Measurements from ENCODE around the gene CPEB1. TPM values are rescaled to one million over a fixed set of nuclear protein-coding genes. Genes with fewer than 3 reads are reported as not detected.

CPEB1 gene
- polyA plus RNA-seq, 4 donors = 0.27 to 2.8 (median 0.50) TPM; not detected in 1

GRCh38 chr15:82554849-82555248 lies 92.3 kb downstream of the CPEB1 start:
- Histone ChIP-seq H3K4me1 (ENCODE audit: control insufficient read depth in 3 of 3, insufficient read depth in 2 of 3, low read depth in 1 of 3, low read length in 2 of 3) (no peaks in the 10 kb centered on the region), H3K27ac (ENCODE audit: low read depth in 1 of 3, low read length in 2 of 3) (no peak overlapping the region), H3K4me3 (ENCODE audit: low read depth in 1 of 3, low read length in 3 of 3) (no peak overlapping the region), H3K9me3 (ENCODE audit: control insufficient read depth in 2 of 2, insufficient read depth in 1 of 2, low read depth in 1 of 2, low read length in 1 of 2) (no peaks in the 10 kb centered on the region), H3K36me3 (ENCODE audit: control insufficient read depth in 3 of 3, insufficient read depth in 2 of 3, low read depth in 1 of 3, low read length in 3 of 3) (no peaks in the 10 kb centered on the region), H3K27me3 (ENCODE audit: control insufficient read depth in 3 of 3, insufficient read depth in 3 of 3, low read length in 3 of 3) (peaks cover 0 to 2% (median 0%) of the 10 kb centered on the region in 3 donors)
- FAIRE-seq (no peak), DNase-seq (no peak)
- WGBS, 3 donors = 80 to 97% (median 89%) methylated on average over 2 of the region's 2 CpGs

- DNase-seq = no peak
Measured at GRCh38 chr15:82554351-82554750, 92.8 kb downstream of the CPEB1 start.

GRCh38 chr15:82553846-82554245 lies 93.3 kb downstream of the CPEB1 start:
- Histone ChIP-seq H3K4me1 (ENCODE audit: control insufficient read depth in 3 of 3, insufficient read depth in 2 of 3, low read depth in 1 of 3, low read length in 2 of 3) (no peaks in the 10 kb centered on the region), H3K36me3 (ENCODE audit: control insufficient read depth in 3 of 3, insufficient read depth in 2 of 3, low read depth in 1 of 3, low read length in 3 of 3) (no peaks in the 10 kb centered on the region), H3K27me3 (ENCODE audit: control insufficient read depth in 3 of 3, insufficient read depth in 3 of 3, low read length in 3 of 3) (peaks cover 0 to 2% (median 0%) of the 10 kb centered on the region in 3 donors), H3K27ac (ENCODE audit: low read depth in 1 of 3, low read length in 2 of 3) (no peak overlapping the region), H3K9me3 (ENCODE audit: control insufficient read depth in 2 of 2, insufficient read depth in 1 of 2, low read depth in 1 of 2, low read length in 1 of 2) (no peaks in the 10 kb centered on the region), H3K4me3 (ENCODE audit: low read depth in 1 of 3, low read length in 3 of 3) (no peak overlapping the region)
- 68 to 89% (median 86%) methylated on average over 1 of the region's 1 CpG for WGBS, 3 donors
- DNase-seq (no peak), FAIRE-seq (no peak)

More at GRCh38 chr15:82554351-82554750, 92.8 kb downstream of the CPEB1 start:
- H3K27ac ChIP-seq (ENCODE audit: low read depth in 1 of 3, low read length in 2 of 3) = no peak overlapping the region
- 80 to 94% (median 83%) methylated on average over 1 of the region's 1 CpG for WGBS, 3 donors
- no peaks in the 10 kb centered on the region for H3K4me1 ChIP-seq (ENCODE audit: control insufficient read depth in 3 of 3, insufficient read depth in 2 of 3, low read depth in 1 of 3, low read length in 2 of 3)
- no peak for FAIRE-seq
- H3K27me3 ChIP-seq (ENCODE audit: control insufficient read depth in 3 of 3, insufficient read depth in 3 of 3, low read length in 3 of 3) = peaks cover 0 to 2% (median 0%) of the 10 kb centered on the region in 3 donors
- no peaks in the 10 kb centered on the region for H3K36me3 ChIP-seq (ENCODE audit: control insufficient read depth in 3 of 3, insufficient read depth in 2 of 3, low read depth in 1 of 3, low read length in 3 of 3)
- H3K4me3 ChIP-seq (ENCODE audit: low read depth in 1 of 3, low read length in 3 of 3) = no peak overlapping the region
- H3K9me3 ChIP-seq (ENCODE audit: control insufficient read depth in 2 of 2, insufficient read depth in 1 of 2, low read depth in 1 of 2, low read length in 1 of 2) = no peaks in the 10 kb centered on the region

GRCh38 chr15:82552861-82553260 lies 94.3 kb downstream of the CPEB1 start:
- Histone ChIP-seq H3K27me3 (ENCODE audit: control insufficient read depth in 3 of 3, insufficient read depth in 3 of 3, low read length in 3 of 3) (peaks cover 0 to 2% (median 0%) of the 10 kb centered on the region in 3 donors), H3K36me3 (ENCODE audit: control insufficient read depth in 3 of 3, insufficient read depth in 2 of 3, low read depth in 1 of 3, low read length in 3 of 3) (no peaks in the 10 kb centered on the region), H3K4me3 (ENCODE audit: low read depth in 1 of 3, low read length in 3 of 3) (no peak overlapping the region), H3K4me1 (ENCODE audit: control insufficient read depth in 3 of 3, insufficient read depth in 2 of 3, low read depth in 1 of 3, low read length in 2 of 3) (no peaks in the 10 kb centered on the region), H3K9me3 (ENCODE audit: control insufficient read depth in 2 of 2, insufficient read depth in 1 of 2, low read depth in 1 of 2, low read length in 1 of 2) (no peaks in the 10 kb centered on the region), H3K27ac (ENCODE audit: low read depth in 1 of 3, low read length in 2 of 3) (no peak overlapping the region)
- no peak for FAIRE-seq
- no peak for DNase-seq
- 52 to 81% (median 74%) methylated on average over 2 of the region's 2 CpGs for WGBS, 3 donors

GRCh38 chr15:82551646-82552247 lies 95.4 kb downstream of the CPEB1 start:
- DNase-seq = no peak
- H3K4me3 ChIP-seq (ENCODE audit: low read depth in 1 of 3, low read length in 3 of 3) = no peak overlapping the region
- peaks cover 0 to 2% (median 0%) of the 10 kb centered on the region in 3 donors for H3K27me3 ChIP-seq (ENCODE audit: control insufficient read depth in 3 of 3, insufficient read depth in 3 of 3, low read length in 3 of 3)
- H3K27ac ChIP-seq (ENCODE audit: low read depth in 1 of 3, low read length in 2 of 3) = no peak overlapping the region
- no peaks in the 10 kb centered on the region for H3K4me1 ChIP-seq (ENCODE audit: control insufficient read depth in 3 of 3, insufficient read depth in 2 of 3, low read depth in 1 of 3, low read length in 2 of 3)
- no peaks in the 10 kb centered on the region for H3K9me3 ChIP-seq (ENCODE audit: control insufficient read depth in 2 of 2, insufficient read depth in 1 of 2, low read depth in 1 of 2, low read length in 1 of 2)
- no peak for FAIRE-seq
- H3K36me3 ChIP-seq (ENCODE audit: control insufficient read depth in 3 of 3, insufficient read depth in 2 of 3, low read depth in 1 of 3, low read length in 3 of 3) = no peaks in the 10 kb centered on the region
- 62 to 70% (median 64%) methylated on average over 5 of the region's 5 CpGs for WGBS, 3 donors

GRCh38 chr15:82549199-82549665 lies 97.9 kb downstream of the CPEB1 start:
- no peak for FAIRE-seq
- Histone ChIP-seq H3K27me3 (ENCODE audit: control insufficient read depth in 3 of 3, insufficient read depth in 3 of 3, low read length in 3 of 3) (peaks cover 0 to 7% (median 0%) of the 10 kb centered on the region in 3 donors), H3K4me3 (ENCODE audit: low read depth in 1 of 3, low read length in 3 of 3) (no peak overlapping the region), H3K27ac (ENCODE audit: low read depth in 1 of 3, low read length in 2 of 3) (no peak overlapping the region), H3K36me3 (ENCODE audit: control insufficient read depth in 3 of 3, insufficient read depth in 2 of 3, low read depth in 1 of 3, low read length in 3 of 3) (no peaks in the 10 kb centered on the region), H3K9me3 (ENCODE audit: control insufficient read depth in 2 of 2, insufficient read depth in 1 of 2, low read depth in 1 of 2, low read length in 1 of 2) (no peaks in the 10 kb centered on the region), H3K4me1 (ENCODE audit: control insufficient read depth in 3 of 3, insufficient read depth in 2 of 3, low read depth in 1 of 3, low read length in 2 of 3) (no peaks in the 10 kb centered on the region)
- WGBS, 3 donors = 89 to 91% (median 91%) methylated on average over 9 of the region's 9 CpGs
- DNase-seq = no peak

- Histone ChIP-seq H3K4me1 (ENCODE audit: control insufficient read depth in 3 of 3, insufficient read depth in 2 of 3, low read depth in 1 of 3, low read length in 2 of 3) (no peaks in the 10 kb centered on the region), H3K27ac (ENCODE audit: low read depth in 1 of 3, low read length in 2 of 3) (no peak overlapping the region), H3K36me3 (ENCODE audit: control insufficient read depth in 3 of 3, insufficient read depth in 2 of 3, low read depth in 1 of 3, low read length in 3 of 3) (no peaks in the 10 kb centered on the region), H3K4me3 (ENCODE audit: low read depth in 1 of 3, low read length in 3 of 3) (no peak overlapping the region), H3K9me3 (ENCODE audit: control insufficient read depth in 2 of 2, insufficient read depth in 1 of 2, low read depth in 1 of 2, low read length in 1 of 2) (no peaks in the 10 kb centered on the region), H3K27me3 (ENCODE audit: control insufficient read depth in 3 of 3, insufficient read depth in 3 of 3, low read length in 3 of 3) (peaks cover 0 to 7% (median 0%) of the 10 kb centered on the region in 3 donors)
- no peak for DNase-seq
- FAIRE-seq = no peak
- WGBS, 3 donors = 61 to 88% (median 84%) methylated on average over 2 of the region's 2 CpGs
Measured at GRCh38 chr15:82548700-82549099, 98.5 kb downstream of the CPEB1 start.

GRCh38 chr15:82545478-82545877 lies 101.7 kb downstream of the CPEB1 start:
- H3K4me1 ChIP-seq (ENCODE audit: control insufficient read depth in 3 of 3, insufficient read depth in 2 of 3, low read depth in 1 of 3, low read length in 2 of 3) = no peaks in the 10 kb centered on the region
- H3K9me3 ChIP-seq (ENCODE audit: control insufficient read depth in 2 of 2, insufficient read depth in 1 of 2, low read depth in 1 of 2, low read length in 1 of 2) = no peaks in the 10 kb centered on the region
- 66 to 75% (median 74%) methylated on average over 6 of the region's 6 CpGs for WGBS, 3 donors
- no peak for FAIRE-seq
- no peak for DNase-seq
- H3K36me3 ChIP-seq (ENCODE audit: control insufficient read depth in 3 of 3, insufficient read depth in 2 of 3, low read depth in 1 of 3, low read length in 3 of 3) = no peaks in the 10 kb centered on the region
- no peak overlapping the region for H3K4me3 ChIP-seq (ENCODE audit: low read depth in 1 of 3, low read length in 3 of 3)
- no peak overlapping the region for H3K27ac ChIP-seq (ENCODE audit: low read depth in 1 of 3, low read length in 2 of 3)
- H3K27me3 ChIP-seq (ENCODE audit: control insufficient read depth in 3 of 3, insufficient read depth in 3 of 3, low read length in 3 of 3) = peaks cover 0 to 7% (median 0%) of the 10 kb centered on the region in 3 donors

GRCh38 chr15:82545002-82545401 lies 102.2 kb downstream of the CPEB1 start:
- Histone ChIP-seq H3K9me3 (ENCODE audit: control insufficient read depth in 2 of 2, insufficient read depth in 1 of 2, low read depth in 1 of 2, low read length in 1 of 2) (no peaks in the 10 kb centered on the region), H3K27ac (ENCODE audit: low read depth in 1 of 3, low read length in 2 of 3) (no peak overlapping the region), H3K27me3 (ENCODE audit: control insufficient read depth in 3 of 3, insufficient read depth in 3 of 3, low read length in 3 of 3) (peaks cover 0 to 7% (median 0%) of the 10 kb centered on the region in 3 donors), H3K36me3 (ENCODE audit: control insufficient read depth in 3 of 3, insufficient read depth in 2 of 3, low read depth in 1 of 3, low read length in 3 of 3) (no peaks in the 10 kb centered on the region), H3K4me3 (ENCODE audit: low read depth in 1 of 3, low read length in 3 of 3) (no peak overlapping the region), H3K4me1 (ENCODE audit: control insufficient read depth in 3 of 3, insufficient read depth in 2 of 3, low read depth in 1 of 3, low read length in 2 of 3) (no peaks in the 10 kb centered on the region)
- 15 to 35% (median 21%) methylated on average over 3 of the region's 3 CpGs for WGBS, 3 donors
- no peak for FAIRE-seq
- DNase-seq = no peak
